Activated CD4-positive, alpha-beta T cell treated with anti-CD3 and anti-CD28 coated beads, Interleukin-10, Interleukin-2, amounts not matched to agents 100 ng/mL and 50 ng/mL, durations not matched to agents 16 hours and 8 hours (primary cell): ENCODE measurements around the gene APP.
A peak's percentile ranks its signal among the peaks of the same experiment; 100 is the strongest.
"Not testable (repeated sequence)": the region's sequence is repeated elsewhere in the genome, so short reads cannot be mapped to it uniquely, and the experiment has no call there.

Experiments used
- DNase-seq: peaks from one replicate; pipeline ENCODE4 v3.0.0-alpha.2; 2020

The APP gene

DNA sequence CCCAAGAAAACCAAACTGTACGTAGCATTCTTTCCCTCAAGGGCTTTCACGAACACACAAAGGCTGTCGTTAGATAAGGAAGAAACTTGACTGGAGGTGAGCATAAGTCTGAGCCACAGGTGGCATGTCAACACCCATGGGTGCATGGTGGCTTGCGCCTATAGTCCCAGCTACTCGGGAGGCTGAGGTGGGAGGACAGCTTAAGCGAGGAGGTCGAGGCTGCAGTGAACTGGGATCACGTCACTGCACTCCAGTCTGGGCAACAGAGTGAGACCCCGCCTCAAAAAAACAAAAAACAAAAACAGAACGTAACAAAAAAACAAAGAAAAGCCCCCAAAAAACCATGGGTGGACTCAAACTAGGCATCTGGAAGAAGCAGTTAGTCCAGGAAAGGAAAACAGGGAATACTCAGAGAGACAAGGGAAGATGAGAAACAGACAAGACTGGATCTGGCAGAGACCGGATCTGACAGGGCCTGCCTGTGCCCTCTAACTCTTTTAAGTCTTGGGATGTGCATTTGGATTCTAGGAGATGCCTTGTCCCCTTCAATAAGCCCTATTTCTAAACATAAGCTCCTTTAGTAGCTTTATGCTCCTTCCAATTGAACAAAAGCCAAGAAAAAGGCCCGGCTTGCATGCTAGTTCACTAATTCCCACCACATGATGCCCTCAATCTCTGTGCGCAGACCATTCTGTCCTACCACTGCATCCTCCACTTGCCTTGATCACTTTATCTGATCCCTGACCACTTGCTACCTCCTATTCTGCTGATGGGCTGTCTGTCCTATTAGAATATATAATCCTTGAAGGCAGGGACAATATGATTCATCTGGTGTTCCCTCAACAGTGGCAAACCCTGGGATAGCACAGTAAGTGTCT is 73.8 kb downstream of the APP start:
- DNase-seq: no peak

- DNase-seq: no peak
These were observed 75.4 kb downstream of the APP start for GRCh38 chr21:26095131-26095530.

GRCh38 chr21:26093122-26093521 is 77.4 kb downstream of the APP start:
- DNase-seq: no peak

- DNase-seq: no peak
These were observed 79.0 kb downstream of the APP start for GRCh38 chr21:26091480-26092018.

DNA sequence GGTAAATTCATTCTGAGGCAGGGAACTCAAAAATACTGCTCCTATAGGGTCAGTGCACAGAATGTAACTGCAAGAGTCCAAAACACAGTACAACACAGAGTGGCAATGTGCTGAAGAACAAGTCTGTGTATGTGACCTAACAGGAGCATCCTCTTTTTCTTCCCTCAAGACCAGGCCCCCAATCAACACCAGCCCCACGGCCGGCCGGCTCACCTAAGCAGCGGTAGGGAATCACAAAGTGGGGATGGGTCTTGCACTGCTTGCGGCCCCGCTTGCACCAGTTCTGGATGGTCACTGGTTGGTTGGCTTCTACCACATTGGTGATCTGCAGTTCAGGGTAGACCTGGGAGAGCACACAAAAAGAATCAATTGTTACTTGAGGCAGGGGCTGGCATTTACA is 80.8 kb downstream of the APP start:
- no peak for DNase-seq

GRCh38 chr21:26087223-26087918 is 83.2 kb downstream of the APP start:
- DNase-seq: peak; percentile 25

DNA sequence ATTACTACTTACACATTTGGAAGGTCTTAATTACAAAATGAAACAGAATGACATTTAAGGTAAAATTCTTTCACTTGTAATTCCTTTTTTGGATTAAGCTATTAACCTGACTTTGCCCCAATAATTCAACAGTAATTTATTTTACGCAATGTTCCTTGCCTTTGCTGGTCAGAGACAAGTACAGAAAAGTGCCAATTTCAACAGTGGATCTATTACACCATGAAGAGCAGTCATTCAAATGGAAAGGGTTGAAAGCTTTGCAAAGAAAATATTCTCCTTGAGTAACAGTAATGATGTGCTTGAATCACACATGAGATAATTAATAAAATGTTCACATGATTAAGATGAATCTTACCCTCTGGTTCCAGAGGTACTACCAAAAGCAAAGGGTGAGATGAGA is 84.7 kb downstream of the APP start:
- DNase-seq: no peak

DNA sequence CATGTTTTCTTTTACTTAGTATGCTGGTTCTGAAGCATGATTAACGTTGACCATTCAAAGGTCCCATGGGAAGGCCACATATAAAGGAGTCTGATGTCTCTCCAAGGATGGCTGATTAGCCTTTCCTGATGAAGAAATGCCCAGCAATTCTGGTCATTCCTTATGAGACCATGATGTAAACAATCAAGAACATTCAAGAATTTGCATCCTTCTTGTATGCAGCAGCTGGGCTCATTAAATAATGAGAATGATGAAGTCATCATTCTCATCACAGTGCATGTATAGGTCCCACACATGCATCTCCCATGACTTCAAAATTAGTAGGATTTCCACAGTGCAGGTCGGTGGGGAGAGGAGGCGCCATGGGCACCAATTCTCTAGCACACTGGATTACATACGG is 85.4 kb downstream of the APP start:
- DNase-seq: no peak

- DNase-seq: no peak
These were observed 88.0 kb downstream of the APP start for GRCh38 chr21:26082549-26082948.

DNA sequence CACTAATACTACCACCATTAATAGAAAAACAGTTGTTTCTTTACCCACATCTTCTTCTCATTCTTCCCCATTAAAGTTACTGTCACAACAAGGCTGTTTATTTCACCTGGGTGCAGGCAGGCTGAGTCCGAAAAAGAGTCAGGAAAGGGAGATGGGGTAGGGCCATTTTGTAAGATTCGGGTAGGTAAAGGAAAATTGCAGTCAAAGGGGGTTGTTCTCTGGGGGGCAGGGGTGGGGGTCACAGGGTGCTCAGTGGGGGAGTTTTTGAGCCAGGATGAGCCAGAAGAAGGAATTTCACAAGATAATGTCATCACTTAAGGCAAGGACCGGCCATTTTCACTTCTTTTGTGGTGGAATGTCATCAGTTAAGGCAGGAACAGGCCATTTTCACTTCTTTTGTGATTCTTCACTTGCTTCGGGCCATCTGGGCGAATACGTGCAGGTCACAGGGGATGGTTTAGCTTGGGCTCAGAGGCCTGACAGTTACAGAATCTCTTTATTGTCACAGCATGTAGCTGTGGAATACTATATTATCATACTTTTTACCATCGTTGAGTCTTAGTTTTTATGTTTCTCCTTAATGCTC is 89.3 kb downstream of the APP start:
- not testable (repeated sequence) for DNase-seq

GRCh38 chr21:26080211-26080610 is 90.4 kb downstream of the APP start:
- no peak for DNase-seq

GRCh38 chr21:26079366-26079765 is 91.2 kb downstream of the APP start:
- DNase-seq: no peak

- DNase-seq: no peak
These were observed 93.0 kb downstream of the APP start for GRCh38 chr21:26077521-26077920.

GRCh38 chr21:26072666-26073615 is 97.6 kb downstream of the APP start:
- DNase-seq: no peak

DNA sequence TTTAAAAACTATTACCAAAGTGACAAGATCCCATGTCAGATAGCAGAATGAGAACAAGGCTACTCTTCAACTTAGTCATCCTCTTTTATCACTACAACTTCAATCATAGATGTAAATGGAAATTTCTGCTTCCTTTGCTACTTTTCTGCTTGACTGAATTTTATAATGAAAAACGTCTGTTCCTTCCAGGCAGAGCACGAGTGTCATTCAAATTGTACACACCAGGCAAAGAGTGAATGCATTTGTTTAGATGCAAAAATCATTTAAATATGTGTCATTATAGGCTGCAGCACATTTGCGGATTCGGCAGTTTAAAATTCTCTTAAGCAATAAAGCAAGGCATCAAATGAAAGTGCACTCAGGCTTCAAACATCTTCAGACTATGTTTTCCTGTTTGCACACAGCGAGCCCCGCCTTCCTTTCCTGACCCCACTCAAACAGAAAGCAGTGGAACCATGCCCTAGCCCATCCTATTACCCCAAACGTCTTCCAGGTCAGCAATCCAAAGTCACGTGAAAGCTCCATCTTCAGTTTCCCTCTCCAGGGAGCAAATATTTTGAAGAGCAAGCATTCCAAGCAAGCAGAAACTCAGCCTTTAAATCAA is 99.6 kb downstream of the APP start:
- peak; percentile 54 for DNase-seq

DNA sequence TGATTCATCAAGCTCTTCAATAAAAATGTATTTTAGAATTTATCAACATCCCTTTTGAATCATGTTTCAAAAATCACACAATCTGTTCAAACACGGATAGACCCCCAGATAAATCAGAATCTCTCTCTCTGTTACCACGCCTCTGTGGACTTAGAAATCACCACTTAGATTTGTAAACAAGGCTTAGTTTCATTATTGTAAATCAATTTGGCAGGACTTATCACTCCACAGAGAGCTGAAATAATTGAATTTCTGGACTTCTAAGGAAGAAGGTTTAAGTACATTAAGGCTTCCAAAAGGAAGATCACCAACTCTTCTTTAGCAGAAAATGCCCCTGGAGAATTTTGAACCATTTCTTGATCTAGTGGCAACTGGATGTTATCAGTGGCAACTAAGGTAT is 100.4 kb downstream of the APP start:
- no peak for DNase-seq

DNA sequence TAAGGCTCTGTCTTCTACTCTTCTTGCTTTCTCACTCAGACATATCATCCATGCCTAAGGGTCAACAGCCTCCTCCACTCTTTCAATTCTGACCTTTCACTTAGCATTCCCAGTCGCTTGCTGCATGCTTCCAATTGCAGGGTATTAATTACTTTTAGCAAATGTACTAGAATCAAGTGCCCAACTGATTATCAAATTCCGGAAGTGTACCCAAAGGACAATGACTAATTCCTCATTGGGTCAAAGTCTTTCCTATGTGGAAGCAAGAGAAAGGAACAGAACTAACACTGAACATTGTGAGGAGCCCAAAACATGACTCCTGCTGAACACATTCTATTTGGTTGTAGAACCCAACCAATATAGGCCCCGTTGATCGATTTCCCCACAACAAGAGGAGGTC is 101.8 kb downstream of the APP start:
- no peak for DNase-seq

DNA sequence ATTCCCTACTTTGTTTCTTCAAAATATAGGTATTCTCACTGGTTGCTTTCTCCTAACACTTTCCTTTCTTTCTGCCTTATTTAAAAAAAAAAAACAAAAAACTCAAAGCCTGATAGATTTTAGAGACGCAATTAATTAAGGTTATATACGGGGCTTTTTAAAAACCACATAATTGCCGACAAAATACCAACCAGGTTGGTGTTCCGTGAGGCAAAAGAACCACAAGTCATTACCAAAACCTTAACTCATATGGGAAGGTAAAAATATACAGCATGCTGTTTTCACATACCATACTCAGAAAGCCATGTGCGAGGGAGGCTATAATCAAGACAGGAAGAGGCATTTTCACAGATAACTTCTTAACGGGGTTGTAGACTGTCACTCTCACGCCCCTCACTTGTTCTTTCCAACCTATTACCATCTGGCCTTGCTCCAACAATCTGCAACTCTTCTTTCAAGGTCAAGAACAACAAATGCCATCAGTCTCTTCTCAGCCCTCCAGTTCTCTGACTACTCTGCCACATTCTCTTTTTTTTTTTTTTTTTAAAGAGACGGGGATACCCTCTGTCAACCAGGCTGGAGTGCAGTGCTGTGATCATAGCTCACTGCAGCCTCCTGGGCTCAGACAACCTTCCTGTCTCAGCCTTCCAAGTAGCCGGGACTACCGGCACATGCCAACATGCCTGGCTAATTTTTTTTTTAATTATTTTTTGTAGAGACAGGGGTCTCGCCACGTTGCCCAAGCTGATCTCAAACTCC is 102.6 kb downstream of the APP start:
- DNase-seq: no peak

- DNase-seq: no peak
These were observed 106.1 kb downstream of the APP start for GRCh38 chr21:26064506-26064905.

- no peak for DNase-seq
These were observed 109.1 kb downstream of the APP start for GRCh38 chr21:26061437-26061836.
